Activated CD4-positive, alpha-beta T cell treated with anti-CD3 and anti-CD28 coated beads, Interleukin-2, amount 50 U/mL, for 48 hours (primary cell): ENCODE data around the gene EEF1AKMT3.

Experiments
- DNase-seq, 2 experiments: peaks; one replicate each; pipeline ENCODE4 v3.0.0-alpha.2; 2020

Gene EEF1AKMT3

GRCh38 chr12:57821474-57822214 is 49.2 kb downstream of the EEF1AKMT3 start:
- no peak for DNase-seq

- no peak for DNase-seq
Measured at GRCh38 chr12:57822392-57823130, 50.1 kb downstream of the EEF1AKMT3 start.

DNA sequence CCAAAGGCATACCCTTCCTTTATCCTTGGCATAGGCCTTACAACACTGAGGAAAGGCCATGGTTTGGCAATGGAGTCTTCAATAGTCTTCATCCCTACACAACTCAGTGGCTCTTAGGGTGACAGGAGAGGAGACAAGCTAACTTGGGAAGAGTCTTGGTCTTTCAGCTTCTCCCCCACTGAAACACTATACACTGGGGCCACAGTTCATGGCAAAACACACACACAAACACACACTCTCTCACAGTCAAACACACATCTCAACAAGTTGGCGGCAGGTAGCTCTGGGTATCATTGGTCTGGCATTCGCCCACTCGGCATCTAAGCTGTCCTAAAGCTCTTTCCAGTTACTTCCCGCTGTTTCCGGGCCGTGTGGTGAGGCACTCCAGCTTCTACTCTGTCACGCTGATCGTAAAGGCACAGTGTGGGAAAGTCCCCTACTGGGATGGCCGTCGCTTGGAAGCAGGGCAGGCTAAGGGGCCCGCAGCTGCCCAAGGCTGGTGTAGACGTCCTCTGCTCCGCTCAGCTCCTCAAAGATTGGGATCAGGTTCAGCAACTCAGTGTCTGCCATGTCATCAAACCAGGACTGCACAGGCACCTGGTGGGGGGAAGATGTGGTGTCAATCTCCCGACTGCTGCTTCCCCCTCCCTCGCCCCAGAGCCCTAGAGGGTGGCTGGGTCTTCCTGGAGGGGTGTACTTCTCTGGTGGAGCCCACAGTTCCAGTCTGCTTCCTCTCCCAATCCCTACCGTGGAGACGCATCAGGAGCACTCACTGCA is 50.9 kb downstream of the EEF1AKMT3 start:
- DNase-seq: no peak

DNA sequence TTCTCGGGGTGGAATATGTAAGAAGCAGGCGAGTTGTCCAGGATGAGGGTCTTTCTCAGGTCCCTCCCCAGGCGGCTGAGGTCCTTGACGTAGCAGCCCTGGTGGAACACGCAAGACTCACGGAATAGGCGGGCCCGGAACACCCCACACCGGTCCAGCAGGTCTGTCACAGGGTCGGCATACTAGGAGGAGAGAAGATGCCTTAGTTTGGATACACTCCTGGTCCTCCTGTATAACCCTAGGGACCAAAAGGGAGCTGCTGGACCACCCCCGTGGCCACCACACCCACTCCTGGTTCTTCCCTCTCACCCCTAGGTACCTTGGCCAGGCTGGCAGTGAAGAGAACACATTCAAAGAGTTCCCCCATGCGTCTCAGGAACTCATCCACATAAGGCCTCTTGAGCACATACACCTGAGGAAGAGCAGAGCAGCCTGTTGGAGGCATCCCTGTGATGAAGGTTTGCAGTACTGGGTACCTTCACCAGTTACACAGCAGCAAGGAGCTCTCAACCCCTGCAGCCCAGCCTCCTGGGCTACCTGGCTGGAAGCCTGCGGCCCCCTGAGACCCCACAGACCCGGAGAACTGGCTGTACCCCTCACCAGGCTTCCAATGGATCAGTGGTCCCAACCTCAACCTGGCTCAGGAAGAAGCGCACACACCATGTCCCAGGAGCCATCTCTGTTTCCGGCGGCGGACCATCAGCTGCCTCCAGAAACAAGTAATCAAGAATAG is 51.7 kb downstream of the EEF1AKMT3 start:
- no peak for DNase-seq

DNA sequence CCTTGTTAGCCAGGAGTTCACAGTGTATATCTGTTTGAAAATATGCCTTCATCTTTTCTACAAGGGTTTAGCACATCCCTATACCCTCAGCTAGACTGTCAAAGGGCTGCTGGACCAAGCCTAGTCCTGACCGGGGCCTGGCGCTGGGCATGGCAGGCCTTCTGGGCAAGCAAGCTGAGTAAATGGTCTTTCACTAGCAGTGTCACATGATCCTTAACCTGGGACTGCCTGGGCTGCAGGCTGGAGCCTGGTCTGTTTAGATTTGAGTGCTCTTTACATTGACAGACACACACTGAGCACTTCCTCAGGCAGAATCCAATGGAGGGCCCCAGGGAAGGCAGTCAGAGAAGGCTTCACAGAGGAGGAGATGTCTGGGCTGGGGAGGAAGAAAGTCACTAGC is 53.0 kb downstream of the EEF1AKMT3 start:
- DNase-seq: no peak

- DNase-seq: no peak
Measured at GRCh38 chr12:57826400-57826799, 54.0 kb downstream of the EEF1AKMT3 start.

DNA sequence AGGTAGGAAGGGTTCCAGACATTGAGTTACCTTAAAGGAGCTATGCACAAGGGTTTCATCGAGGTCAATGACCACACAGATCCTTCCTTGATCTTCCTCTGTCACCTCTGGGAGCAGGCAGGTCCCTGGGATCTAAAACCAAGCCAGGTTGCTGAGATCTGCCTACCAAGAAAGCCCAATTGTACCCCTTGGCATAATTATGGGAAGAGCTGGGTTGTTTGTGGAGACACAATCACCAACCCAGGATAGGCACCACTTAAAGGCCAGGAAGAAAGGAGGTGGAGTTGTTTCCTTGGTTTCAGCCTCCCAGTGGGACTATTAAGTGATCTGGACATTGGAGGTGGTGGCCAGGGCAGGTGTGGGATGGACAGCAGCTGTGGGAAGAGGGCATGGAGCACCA is 54.6 kb downstream of the EEF1AKMT3 start:
- DNase-seq: no peak

- DNase-seq: no peak
Measured at GRCh38 chr12:57829025-57829777, 56.8 kb downstream of the EEF1AKMT3 start.

DNA sequence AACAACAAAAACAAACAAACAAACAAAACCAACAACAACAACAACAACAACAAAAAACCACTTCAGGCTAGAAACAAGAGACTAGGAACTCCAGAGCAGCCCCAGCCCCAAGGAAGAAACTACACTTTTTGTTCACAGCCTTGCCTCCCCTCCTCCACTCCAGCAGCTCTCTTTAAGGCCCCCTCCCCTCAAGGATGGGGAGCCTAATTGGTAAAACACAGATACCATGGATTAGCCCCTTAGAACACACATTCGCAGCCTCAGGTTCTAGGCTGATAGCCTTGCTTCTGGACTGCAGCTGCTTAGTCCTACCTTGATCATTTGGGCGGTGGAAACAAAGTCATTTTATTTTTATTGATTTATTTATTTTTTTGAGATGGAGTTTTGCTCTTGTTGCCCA is 58.0 kb downstream of the EEF1AKMT3 start:
- DNase-seq: no peak
